GM18511 (cell line): ENCODE results near the gene IMMP2L.

Source experiments
- ATAC-seq: cut with Tn5 transposase; IDR thresholded peaks from one replicate; pipeline ENCODE4 v1.9.1; 2021; ENCODE audit warnings: mild to moderate bottlenecking, moderate library complexity; ENCODE audit not compliant: unreplicated experiment

IMMP2L gene

GRCh38 chr7:110625294-110625693, 937.0 kb downstream of the IMMP2L start:
- ATAC-seq: no peak

- ATAC-seq: no peak
Measured at GRCh38 chr7:110623436-110623835, 938.9 kb downstream of the IMMP2L start.

GRCh38 chr7:110621289-110621688, 941.0 kb downstream of the IMMP2L start:
- ATAC-seq: no peak

GRCh38 chr7:110620110-110620735, 942.1 kb downstream of the IMMP2L start:
- ATAC-seq: no peak
